HepG2 (cell line): ENCODE measurements around the gene ZNF747. TPM values are rescaled to one million over a fixed set of nuclear protein-coding genes. Genes with fewer than 3 reads are reported as not detected.
A peak's percentile ranks its signal among the peaks of the same experiment; 100 is the strongest.

Experiments
- ATAC-seq: fragments of 200-7000 bp; cut with Tn5 transposase; 3 replicates; pipeline ENCODE4 v1.9.1; 2020; ENCODE audit warnings: mild to moderate bottlenecking, moderate library complexity
- BruUV-seq: library from RNA; stranded (reverse); fragments of 400-500 nt; replicated peaks from 2 replicates; lab custom pipeline; 2021; lab: Mats Ljungman, UMichigan
- CTCF ChIA-PET: fragments of 300-600 bp; formaldehyde crosslinking; extraction: SDS; loops from one replicate; lab custom pipeline; 2021; ENCODE audit warnings: low total read pairs, inconsistent platforms, low intra/inter-chr PET ratio; lab: Yijun Ruan, JAX
- POLR2A ChIA-PET: fragments of 350-600 bp; sonication (Branson Sonifier 250); formaldehyde crosslinking; loops from one replicate; lab custom pipeline; 2020; ENCODE audit warnings: antibody characterized with exemption, inconsistent platforms; lab: Yijun Ruan, JAX
- DNase-seq: peaks from one replicate; pipeline ENCODE4 v3.0.0-alpha.2; 2015; ENCODE audit warnings: low spot score
- FAIRE-seq: peaks from 3 replicates; lab custom pipeline; 2011; peaks lifted over from hg19 to GRCh38; lab: Jason Lieb, UNC
- H2AFZ ChIP-seq: one replicate; pipeline ENCODE4 v1.6.1; 2011; ENCODE audit warnings: low read length, inconsistent platforms
- H3K27ac ChIP-seq: fragments of 300-600 bp; 3 replicates; pipeline ENCODE4 v1.8.0; 2011; ENCODE audit warnings: mixed run types, mild to moderate bottlenecking, mixed read lengths, low read length, inconsistent platforms; ENCODE audit not compliant: insufficient read depth; ENCODE audit errors: extremely low read length
- H3K27me3 ChIP-seq, 2 experiments: fragments of 200-600 bp in 1 of 2; 2 replicates in 1 of 2; 3 replicates in 1 of 2; pipeline versions ENCODE4 v1.6.0 to v1.8.0; 2011; ENCODE audit warnings: low read length in 2 of 2, mild to moderate bottlenecking in 2 of 2, moderate library complexity in 2 of 2, inconsistent platforms in 1 of 2; ENCODE audit not compliant: insufficient read depth in 2 of 2, control insufficient read depth in 1 of 2
- H3K36me3 ChIP-seq, 2 experiments: fragments of 200-600 bp in 1 of 2; replicated peaks in 1 of 2; 2 replicates in 1 of 2; 3 replicates in 1 of 2; pipeline versions ENCODE4 v1.5.1 to v1.8.0; 2011; ENCODE audit warnings: low read length in 2 of 2, inconsistent platforms in 1 of 2; ENCODE audit not compliant: insufficient read depth in 2 of 2, control insufficient read depth in 1 of 2
- H3K4me1 ChIP-seq: 2 replicates; pipeline ENCODE4 v1.5.1; 2012; ENCODE audit warnings: low read length, inconsistent platforms; ENCODE audit not compliant: insufficient read depth
- H3K4me2 ChIP-seq: 2 replicates; pipeline ENCODE4 v1.6.0; 2011; ENCODE audit warnings: low read depth, low read length, inconsistent platforms
- H3K4me3 ChIP-seq, 3 experiments: fragments of 200-600 bp in 1 of 3; sonication (generic), shearing (Covaris generic) in 1 of 3; replicated peaks in 1 of 3; 2 replicates each; pipeline ENCODE4 v1.5.1; 2011 to 2016; ENCODE audit warnings: low read length in 3 of 3, inconsistent platforms in 2 of 3, low read depth in 2 of 3, mild to moderate bottlenecking in 2 of 3, control low read depth in 1 of 3, mixed read lengths in 1 of 3; ENCODE audit not compliant: insufficient read depth in 1 of 3
- H3K79me2 ChIP-seq: one replicate; pipeline ENCODE4 v1.6.1; 2011; ENCODE audit warnings: low read length, inconsistent platforms; ENCODE audit not compliant: insufficient read depth
- H3K9ac ChIP-seq: 2 replicates; pipeline ENCODE4 v1.6.0; 2011; ENCODE audit warnings: mild to moderate bottlenecking, low read depth, low read length, inconsistent platforms; ENCODE audit not compliant: insufficient read depth
- H3K9me3 ChIP-seq: 2 replicates; pipeline ENCODE4 v1.5.1; 2012; ENCODE audit warnings: mild to moderate bottlenecking, low read length
- H4K20me1 ChIP-seq: 2 replicates; pipeline ENCODE4 v1.6.0; 2011; ENCODE audit warnings: inconsistent platforms, mild to moderate bottlenecking, low read length, moderate library complexity; ENCODE audit not compliant: insufficient read depth
- ATAD3A ChIP-seq: sonication (generic); formaldehyde crosslinking; IDR thresholded peaks from 2 replicates; pipeline ENCODE4 v1.4.0; 2020; ENCODE audit warnings: missing genetic modification reagents
- ISX ChIP-seq: sonication (generic); formaldehyde crosslinking; conservative IDR thresholded peaks from 2 replicates; pipeline ENCODE4 v1.5.0; 2020; ENCODE audit warnings: missing genetic modification reagents
- NR2C2 ChIP-seq: sonication (generic); formaldehyde crosslinking; IDR thresholded peaks from 2 replicates; pipeline ENCODE4 v1.4.0; 2020; ENCODE audit warnings: missing genetic modification reagents, mild to moderate bottlenecking, moderate library complexity, borderline replicate concordance
- RARG ChIP-seq: sonication (generic); formaldehyde crosslinking; IDR thresholded peaks from 2 replicates; pipeline ENCODE4 v1.4.0; 2020; ENCODE audit warnings: low read depth, mild to moderate bottlenecking, missing genetic modification reagents
- RBM39 ChIP-seq: fragments of 200-400 bp; formaldehyde crosslinking; IDR thresholded peaks from one replicate; pipeline ENCODE4 v1.6.1; 2018; ENCODE audit warnings: antibody characterized with exemption, mild to moderate bottlenecking, low read depth, low read length; ENCODE audit not compliant: poor library complexity, severe bottlenecking
- SETDB1 ChIP-seq: sonication (generic); formaldehyde crosslinking; IDR thresholded peaks from 2 replicates; pipeline ENCODE4 v1.5.1; 2020; ENCODE audit warnings: missing genetic modification reagents, mild to moderate bottlenecking, borderline replicate concordance
- ZBTB38 ChIP-seq: sonication (generic); formaldehyde crosslinking; IDR thresholded peaks from 2 replicates; pipeline ENCODE4 v1.5.1; 2020; ENCODE audit warnings: mild to moderate bottlenecking, missing genetic modification reagents
- ZBTB39 ChIP-seq: sonication (generic); formaldehyde crosslinking; IDR thresholded peaks from 2 replicates; pipeline ENCODE4 v1.5.0; 2020; ENCODE audit warnings: missing genetic modification reagents
- ZNF281 ChIP-seq: sonication (generic); formaldehyde crosslinking; IDR thresholded peaks from 2 replicates; pipeline ENCODE4 v1.4.0; 2020; ENCODE audit warnings: missing genetic modification reagents, borderline replicate concordance
- ZNF383 ChIP-seq: sonication (generic); formaldehyde crosslinking; IDR thresholded peaks from 2 replicates; pipeline ENCODE4 v1.4.0; 2020; ENCODE audit warnings: missing genetic modification reagents, mild to moderate bottlenecking, borderline replicate concordance
- ZNF441 ChIP-seq: sonication (generic); formaldehyde crosslinking; IDR thresholded peaks from 2 replicates; pipeline ENCODE4 v1.7.0; 2021; ENCODE audit warnings: missing genetic modification reagents, borderline replicate concordance
- ZNF446 ChIP-seq: sonication (generic); formaldehyde crosslinking; IDR thresholded peaks from 2 replicates; pipeline ENCODE4 v1.5.0; 2020; ENCODE audit warnings: mild to moderate bottlenecking, missing genetic modification reagents
- ZNF576 ChIP-seq: sonication (generic); formaldehyde crosslinking; IDR thresholded peaks from 2 replicates; pipeline ENCODE4 v1.4.0; 2020; ENCODE audit warnings: mild to moderate bottlenecking, missing genetic modification reagents
- ZNF687 ChIP-seq: sonication (generic); formaldehyde crosslinking; IDR thresholded peaks from 2 replicates; pipeline ENCODE4 v1.5.1; 2020; ENCODE audit warnings: mild to moderate bottlenecking, missing genetic modification reagents, moderate library complexity
- WGBS: methylation state at CpG from one replicate; pipeline ENCODE4 v1.1.6; 2017; ENCODE audit warnings: low lambda C conversion rate; 5-methylcytosine and 5-hydroxymethylcytosine counted together
- in situ Hi-C: cut with HindIII; loops from 2 replicates; pipeline ENCODE4 v1.10.0; 2017; ENCODE audit warnings: low pct_unique_long_range_greater_than_20kb; ENCODE audit not compliant: extremely low pct_ligation_motif_present
- intact Hi-C: fragments of 100-400 bp; cut with micrococcal nuclease; formaldehyde crosslinking; loops from one replicate; pipeline ENCODE4 v1.10.0; 2022; ENCODE audit not compliant: unreplicated experiment
- polyA plus RNA-seq, 8 experiments: library from polyadenylated mRNA; depleted of rRNA in 3 of 8; stranded (reverse) in 7 of 8; unstranded in 1 of 8; fragments of >200 nt; fragmentation: Illumina TruSeq in 4 of 8; extraction: Trizol in 4 of 8; gene quantifications; 2 replicates each; pipeline versions ENCODE4 v1.2.1 to v1.2.3, GENCODE V29; 2011 to 2016; ENCODE audit warnings: low read depth in 4 of 8, missing spikeins in 1 of 8, mixed read lengths in 1 of 8; ENCODE audit not compliant: insufficient read depth in 1 of 8
- total RNA-seq, 5 experiments: library from RNA; depleted of rRNA; stranded (reverse); fragments of >200 nt; fragmentation: Illumina TruSeq; extraction: Trizol; gene quantifications; 2 replicates each; pipeline ENCODE4 v1.2.3, GENCODE V29; 2016; ENCODE audit warnings: low read depth in 1 of 5

Gene ZNF747
- total and polyA plus RNA-seq, 2 of the 13 experiments (the other 11 are each of a cell fraction or from before 2014, with no cell fraction given): 7.2 to 10.2 TPM

GRCh38 chr16:30533146-30533522, 1.5 kb downstream of the ZNF747 start:
- in situ Hi-C loops: no loop called here
- 85% methylated on average over 11 of the region's 11 CpGs for WGBS
- POLR2A ChIA-PET: interaction anchor here (0.6 to 5.1 kb wide), 8 partner anchors 11 to 117 kb away, joined by 3 to 187 read pairs (median 14); partner anchors contain the start of genes DCTPP1, ZNF688 and ZNF764
- intact Hi-C loops: no loop called here
- no TSS peak for BruUV-seq
- Histone ChIP-seq H3K27ac (no peak overlapping the region), H3K9me3 (no peaks in the 10 kb centered on the region), H2AFZ (no peak overlapping the region), H3K36me3 (peaks cover 0 to 1% of the 10 kb centered on the region in 2 experiments; a peak in 1 of 5 replicates), H3K9ac (peak overlapping the region; percentile 89), H3K4me2 (peak overlapping the region; percentile 95), H3K79me2 (peaks cover 31% of the 10 kb centered on the region), H4K20me1 (no peaks in the 10 kb centered on the region), H3K4me3 (peak overlapping the region; percentile 75 to 93 (median 81)), H3K27me3 (no peaks in the 10 kb centered on the region; a peak in 1 of 5 replicates), H3K4me1 (peaks cover 60% of the 10 kb centered on the region)
- ATAC-seq (no peak), FAIRE-seq (no peak), DNase-seq (no peak)
- CTCF ChIA-PET: no interaction called here
- TF ChIP-seq ZNF441 (CRISPR knock-in tag) (peak; percentile 94), ISX (CRISPR knock-in tag) (no peak), ZNF446 (no peak), SETDB1 (CRISPR knock-in tag) (no peak), ZNF383 (CRISPR knock-in tag) (no peak), ATAD3A (CRISPR knock-in tag) (no peak), ZBTB38 (CRISPR knock-in tag) (peak; percentile 98), ZNF576 (CRISPR knock-in tag) (0 out of 2 replicates have a peak, but pooled peaks have one; percentile 12), ZNF281 (peak; percentile 77; the same call in 1 of the 2 replicates), ZNF687 (CRISPR knock-in tag) (peak; percentile 33), RBM39 (peak; percentile 18), NR2C2 (CRISPR knock-in tag) (no peak), ZBTB39 (CRISPR knock-in tag) (0 out of 2 replicates have a peak, but pooled peaks have one; percentile 17), RARG (CRISPR knock-in tag) (no peak)
